H1 (cell line): ENCODE results near the gene REPS2. TPM values are rescaled to one million over a fixed set of nuclear protein-coding genes. Genes with fewer than 3 reads are reported as not detected.

Experiments
- CTCF ChIA-PET: fragments of 300-600 bp; sonication (Branson Sonifier 250); formaldehyde crosslinking; loops from one replicate; lab custom pipeline; 2021; ENCODE audit not compliant: partially characterized antibody; lab: Charles Lee
- POLR2A ChIA-PET: fragments of 300-600 bp; sonication (Branson Sonifier 250); formaldehyde crosslinking; loops from one replicate; lab custom pipeline; 2021; ENCODE audit warnings: inconsistent platforms; ENCODE audit not compliant: partially characterized antibody; lab: Charles Lee
- DNase-seq, 2 experiments: peaks; one replicate each; pipeline versions ENCODE4 v3.0.0 to v3.0.0-alpha.2; 2010 to 2022; ENCODE audit warnings: low spot score in 2 of 2, low read depth in 1 of 2, mixed read lengths in 1 of 2
- FAIRE-seq: peaks from 2 replicates; lab custom pipeline; 2011; peaks lifted over from hg19 to GRCh38; lab: Jason Lieb, UNC
- H2AFZ ChIP-seq: 2 replicates; pipeline ENCODE4 v1.8.1; 2012; ENCODE audit warnings: low read length, inconsistent platforms
- H2AK5ac ChIP-seq: 2 replicates; pipeline ENCODE4 v1.6.1; 2013; ENCODE audit warnings: low read depth, low read length
- H2BK120ac ChIP-seq: replicated peaks from 2 replicates; pipeline ENCODE3; 2013; ENCODE audit warnings: low read depth, low read length, inconsistent platforms
- H2BK12ac ChIP-seq: 2 replicates; pipeline ENCODE4 v1.6.1; 2013; ENCODE audit warnings: low read depth, low read length
- H2BK15ac ChIP-seq: 2 replicates; pipeline ENCODE4 v1.6.1; 2013; ENCODE audit warnings: low read length
- H2BK20ac ChIP-seq: 2 replicates; pipeline ENCODE4 v1.6.1; 2013; ENCODE audit warnings: low read length
- H2BK5ac ChIP-seq: 2 replicates; pipeline ENCODE4 v1.6.1; 2013; ENCODE audit warnings: low read depth, low read length
- H3K14ac ChIP-seq: 2 replicates; pipeline ENCODE4 v1.6.1; 2013; ENCODE audit warnings: inconsistent platforms; ENCODE audit not compliant: insufficient read length
- H3K18ac ChIP-seq: 2 replicates; pipeline ENCODE4 v1.6.1; 2013; ENCODE audit warnings: low read length; ENCODE audit errors: extremely low read depth
- H3K23ac ChIP-seq: 2 replicates; pipeline ENCODE4 v1.6.1; 2013; ENCODE audit warnings: inconsistent platforms; ENCODE audit not compliant: insufficient read length
- H3K23me2 ChIP-seq: 2 replicates; pipeline ENCODE4 v1.6.1; 2013; ENCODE audit warnings: low read depth, low read length
- H3K27ac ChIP-seq: 2 replicates; pipeline ENCODE4 v1.6.1; 2011; ENCODE audit warnings: low read depth, low read length, inconsistent platforms
- H3K27me3 ChIP-seq, 4 experiments: replicated peaks in 1 of 4; 1 replicate in 1 of 4; 2 replicates in 3 of 4; pipeline versions ENCODE4 v1.6.1 to v1.8.1; 2011 to 2013; ENCODE audit warnings: low read length in 3 of 4, mild to moderate bottlenecking in 3 of 4, inconsistent platforms in 2 of 4, mixed read lengths in 2 of 4, moderate library complexity in 1 of 4; ENCODE audit not compliant: control insufficient read depth in 3 of 4, insufficient read depth in 3 of 4; ENCODE audit errors: extremely low read depth in 1 of 4
- H3K36me3 ChIP-seq, 4 experiments: 2 replicates each; pipeline versions ENCODE4 v1.6.1 to v1.8.1; 2011 to 2013; ENCODE audit warnings: mild to moderate bottlenecking in 4 of 4, low read length in 3 of 4, moderate library complexity in 2 of 4, control low read depth in 1 of 4, inconsistent platforms in 1 of 4; ENCODE audit not compliant: insufficient read depth in 4 of 4, control insufficient read depth in 2 of 4
- H3K4ac ChIP-seq: replicated peaks from 2 replicates; pipeline ENCODE3; 2013; ENCODE audit warnings: low read length, low read depth, mixed read lengths, inconsistent platforms; ENCODE audit not compliant: insufficient read length
- H3K4me1 ChIP-seq, 4 experiments: replicated peaks in 1 of 4; 1 replicate in 1 of 4; 2 replicates in 3 of 4; pipeline versions ENCODE4 v1.6.1 to v1.8.1; 2011 to 2013; ENCODE audit warnings: low read length in 3 of 4, inconsistent platforms in 2 of 4, mixed read lengths in 1 of 4; ENCODE audit not compliant: insufficient read depth in 4 of 4, control insufficient read depth in 3 of 4
- H3K4me2 ChIP-seq, 2 experiments: 2 replicates each; pipeline versions ENCODE4 v1.6.1 to v1.8.1; 2011 to 2013; ENCODE audit warnings: low read depth in 2 of 2, low read length in 2 of 2, control low read depth in 1 of 2, inconsistent platforms in 1 of 2, mild to moderate bottlenecking in 1 of 2; ENCODE audit not compliant: insufficient read depth in 1 of 2
- H3K4me3 ChIP-seq, 4 experiments: fragments of 200-600, 300-600 bp in 1 of 4; sonication (generic), shearing (Covaris generic), sonication (Bioruptor Twin) in 1 of 4; 2 replicates each; pipeline versions ENCODE4 v1.5.1 to v1.8.1; 2011 to 2016; ENCODE audit warnings: low read length in 4 of 4, low read depth in 3 of 4, control low read depth in 2 of 4, inconsistent platforms in 2 of 4, mild to moderate bottlenecking in 2 of 4, mixed read lengths in 1 of 4, moderate library complexity in 1 of 4; ENCODE audit not compliant: insufficient read depth in 2 of 4; ENCODE audit errors: extremely low read depth in 1 of 4
- H3K56ac ChIP-seq: replicated peaks from 2 replicates; pipeline ENCODE3; 2013; ENCODE audit warnings: low read depth, mild to moderate bottlenecking, mixed read lengths, low read length, inconsistent platforms; ENCODE audit not compliant: insufficient read length
- H3K79me1 ChIP-seq: 2 replicates; pipeline ENCODE4 v1.6.1; 2013; ENCODE audit warnings: low read depth, low read length, control low read depth
- H3K79me2 ChIP-seq, 2 experiments: 2 replicates each; pipeline versions ENCODE4 v1.6.1 to v1.8.1; 2012 to 2013; ENCODE audit warnings: low read length in 2 of 2, mild to moderate bottlenecking in 2 of 2, inconsistent platforms in 1 of 2; ENCODE audit not compliant: insufficient read depth in 2 of 2, control insufficient read depth in 1 of 2
- H3K9ac ChIP-seq, 4 experiments: replicated peaks in 1 of 4; 1 replicate in 1 of 4; 2 replicates in 3 of 4; pipeline versions ENCODE4 v1.6.1 to v1.8.1; 2011 to 2013; ENCODE audit warnings: low read depth in 3 of 4, low read length in 3 of 4, control low read depth in 2 of 4, mild to moderate bottlenecking in 2 of 4, moderate library complexity in 2 of 4, inconsistent platforms in 1 of 4; ENCODE audit errors: extremely low read depth in 1 of 4
- H3K9me3 ChIP-seq, 2 experiments: 2 replicates each; pipeline versions ENCODE4 v1.6.1 to v1.8.1; 2012 to 2013; ENCODE audit warnings: mild to moderate bottlenecking in 2 of 2, moderate library complexity in 2 of 2, control low read depth in 1 of 2, inconsistent platforms in 1 of 2, low read depth in 1 of 2, low read length in 1 of 2, mixed read lengths in 1 of 2; ENCODE audit not compliant: insufficient read depth in 2 of 2
- H4K20me1 ChIP-seq, 2 experiments: replicated peaks in 1 of 2; 2 replicates each; pipeline versions ENCODE3 to v1.8.1; 2011 to 2013; ENCODE audit warnings: inconsistent platforms in 2 of 2, low read length in 2 of 2, mild to moderate bottlenecking in 1 of 2; ENCODE audit not compliant: insufficient read depth in 2 of 2, control insufficient read depth in 1 of 2
- H4K5ac ChIP-seq: 2 replicates; pipeline ENCODE4 v1.6.1; 2013; ENCODE audit warnings: low read length, low read depth, mixed read lengths, inconsistent platforms; ENCODE audit not compliant: insufficient read length
- H4K8ac ChIP-seq: 2 replicates; pipeline ENCODE4 v1.8.0; 2013; ENCODE audit warnings: mild to moderate bottlenecking, moderate library complexity, low read length, inconsistent platforms; ENCODE audit not compliant: insufficient read depth; ENCODE audit errors: extremely low read depth
- H4K91ac ChIP-seq: replicated peaks from 2 replicates; pipeline ENCODE3; 2013; ENCODE audit warnings: low read length, mixed read lengths, inconsistent platforms; ENCODE audit not compliant: insufficient read length
- ASH2L ChIP-seq: fragments of 200-600, 300-600 bp; sonication (generic); IDR thresholded peaks from one replicate; pipeline ENCODE4 v1.7.1; 2017; ENCODE audit warnings: low read length
- CTCF ChIP-seq, 3 experiments: IDR thresholded peaks; 1 replicate in 2 of 3; 2 replicates in 1 of 3; pipeline versions ENCODE4 v1.5.1 to v1.6.1; 2011; ENCODE audit warnings: low read length in 3 of 3, mild to moderate bottlenecking in 3 of 3, inconsistent platforms in 2 of 3, low read depth in 1 of 3, moderate library complexity in 1 of 3; ENCODE audit not compliant: insufficient read depth in 1 of 3; ENCODE audit errors: control extremely low read depth in 1 of 3
- KDM4A ChIP-seq: IDR thresholded peaks from one replicate; pipeline ENCODE4 v1.7.1; 2012; ENCODE audit warnings: low read depth, mild to moderate bottlenecking, moderate library complexity, low read length, inconsistent platforms; ENCODE audit not compliant: severe bottlenecking
- YY1 ChIP-seq: IDR thresholded peaks from 2 replicates; pipeline ENCODE4 v1.6.1; 2011; ENCODE audit warnings: low read depth, mild to moderate bottlenecking, low read length
- WGBS, 2 experiments: shearing (Covaris generic) in 1 of 2; methylation state at CpG; one replicate each; pipeline versions ENCODE4 v1.1.6 to v1.1.7; 2013 to 2015; ENCODE audit warnings: low lambda C conversion rate in 2 of 2, mixed read lengths in 2 of 2, inconsistent platforms in 1 of 2, low coverage in 1 of 2, missing lambda C conversion rate in 1 of 2; ENCODE audit not compliant: insufficient replicate concordance in 2 of 2, insufficient coverage in 1 of 2, insufficient read length in 1 of 2; ENCODE audit errors: extremely low coverage in 1 of 2, missing lambda C conversion rate in 1 of 2; 5-methylcytosine and 5-hydroxymethylcytosine counted together
- polyA plus RNA-seq, 7 experiments: library from polyadenylated mRNA; depleted of rRNA in 3 of 7; stranded (reverse) in 5 of 7; unstranded in 2 of 7; fragments of >200 nt in 5 of 7; fragments of 200-250 nt in 2 of 7; gene quantifications; 1 replicate in 5 of 7; 2 replicates in 1 of 7; 4 replicates in 1 of 7; pipeline versions ENCODE4 v1.2.1 to v1.2.3, GENCODE V29; 2011 to 2013; ENCODE audit warnings: missing spikeins in 2 of 7, mixed read lengths in 2 of 7
- total RNA-seq: library from RNA; stranded (reverse); fragmentation: NEBNext Ultra II Directional; extraction: Animal tissue kit (Norgen Biotek cat#: 25700); gene quantifications from 2 replicates; pipeline ENCODE4 v1.2.1, GENCODE V29; 2021

The REPS2 gene
- total and polyA plus RNA-seq, 2 of the 8 experiments (the other 6 are each of a cell fraction or from before 2014, with no cell fraction given): 0.79 to 4.3 TPM

GRCh38 chrX:16993791-16994318 lies 47.4 kb downstream of the REPS2 start:
- Histone ChIP-seq H3K23me2 (no peaks in the 10 kb centered on the region), H3K27ac (no peak overlapping the region), H3K4me1 (no peaks in the 10 kb centered on the region), H2BK5ac (no peak overlapping the region), H3K23ac (no peak overlapping the region), H2BK20ac (no peak overlapping the region), H3K9me3 (no peaks in the 10 kb centered on the region), H3K27me3 (no peaks in the 10 kb centered on the region), H4K20me1 (peaks cover 0 to 2% of the 10 kb centered on the region in 2 experiments), H3K79me2 (no peaks in the 10 kb centered on the region), H3K36me3 (no peaks in the 10 kb centered on the region), H2AFZ (no peak overlapping the region), H2BK12ac (no peak overlapping the region), H2BK120ac (no peak overlapping the region), H3K9ac (no peak overlapping the region), H2AK5ac (no peak overlapping the region), H4K5ac (no peak overlapping the region), H3K18ac (no peak overlapping the region), H3K4ac (no peak overlapping the region), H3K4me3 (no peak overlapping the region), H3K4me2 (no peak overlapping the region), H3K14ac (no peak overlapping the region), H3K79me1 (no peaks in the 10 kb centered on the region), H4K8ac (no peak overlapping the region), H2BK15ac (no peak overlapping the region), H3K56ac (no peak overlapping the region), H4K91ac (no peak overlapping the region)
- ChIA-PET POLR2A (no interaction called here), CTCF (interaction anchor here (0.6 to 2.8 kb wide), 17 partner anchors 9 to 114 kb away, joined by 3 to 15 read pairs (median 4); no protein-coding TSS in a partner anchor)
- TF ChIP-seq YY1 (no peak), KDM4A (no peak), CTCF (IDR thresholded peaks at IDR 0.05; ENCODE audit: control extremely low read depth in 1 of 3, insufficient read depth in 1 of 3, low read depth in 1 of 3, low read length in 3 of 3) (peak in 2 of 3 experiments; percentile 29 to 59; a peak in 2 of 4 replicates), ASH2L (no peak)
- WGBS, 2 experiments: 84% methylated on average over 4 of the region's 4 CpGs; no CpG with 5 or more reads in 1 of the 2 experiments
- DNase-seq (no peak), FAIRE-seq (peak; percentile 57)
